Left renal cortex interstitium (tissue), 4 donors: ENCODE results near the gene ALDH18A1. TPM values are rescaled to one million over a fixed set of nuclear protein-coding genes. Genes with fewer than 3 reads are reported as not detected.
A peak's percentile ranks its signal among the peaks of the same experiment; 100 is the strongest.
"Not testable (repeated sequence)": the region's sequence is repeated elsewhere in the genome, so short reads cannot be mapped to it uniquely, and the experiment has no call there.

ENCODE experiments used
- DNase-seq, 4 donors: peaks; one replicate each; pipeline ENCODE4 v3.0.0-alpha.2; 2013; ENCODE audit warnings: low read depth in 4 of 4, low spot score in 2 of 4, missing footprints in 1 of 4
- polyA plus RNA-seq, 4 donors: library from polyadenylated mRNA; unstranded; fragments of 120-200 nt; gene quantifications; one replicate each; pipeline ENCODE4 v1.2.1, GENCODE V29; 2013; ENCODE audit not compliant: insufficient read length in 4 of 4

The ALDH18A1 gene
- polyA plus RNA-seq: 10 to 100 TPM; 71.9 to 78.1 (median 77.2) TPM

- DNase-seq: peak; percentile 84 to 91 (median 87)
These were observed at the start of gene ALDH18A1 for GRCh38 chr10:95656291-95657164. ALDH18A1 (minus strand) TSS chr10:95656711; CDS start chr10:95653377, 3,334 bp downstream.

- no peak for DNase-seq
These were observed 41.9 kb upstream of the ALDH18A1 start for GRCh38 chr10:95698415-95698814.

GRCh38 chr10:95697429-95697828, 40.9 kb upstream of the ALDH18A1 start:
- no peak for DNase-seq

DNA sequence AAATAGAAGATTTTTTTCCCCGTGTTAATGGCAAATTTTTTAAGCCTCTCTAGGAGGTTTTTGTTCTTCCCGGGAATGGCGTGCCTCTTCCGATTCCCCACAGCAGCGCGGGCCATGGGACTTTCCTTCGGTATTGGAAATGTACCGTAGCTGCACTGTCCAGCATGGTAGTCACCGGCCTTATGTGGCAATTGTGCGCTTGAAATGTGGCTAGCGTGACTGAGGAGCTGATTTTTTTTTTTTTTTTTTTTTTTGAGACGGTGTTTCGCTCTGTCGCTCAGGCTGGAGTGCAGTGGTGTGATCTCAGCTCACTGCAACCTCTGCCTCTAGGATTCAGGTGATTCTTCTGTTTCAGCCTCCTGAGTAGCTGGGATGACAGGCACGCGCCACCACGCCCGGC, 38.2 kb upstream of the ALDH18A1 start:
- DNase-seq: no peak

- DNase-seq: peak; percentile 93 to 99 (median 98)
These were observed 37.4 kb upstream of the ALDH18A1 start, which contains the start of gene TCTN3 for GRCh38 chr10:95693668-95694534. TCTN3 (minus strand) TSS chr10:95693927; CDS start chr10:95693899, 28 bp downstream.

- peak; percentile 3 to 13 (median 6) for DNase-seq
These were observed 36.7 kb upstream of the ALDH18A1 start for GRCh38 chr10:95693071-95693667.

GRCh38 chr10:95691281-95691680, 34.8 kb upstream of the ALDH18A1 start:
- no peak for DNase-seq

- no peak for DNase-seq
These were observed 32.1 kb upstream of the ALDH18A1 start for GRCh38 chr10:95688648-95689047.

- no peak for DNase-seq
These were observed 27.5 kb upstream of the ALDH18A1 start for GRCh38 chr10:95683966-95684365.

DNA sequence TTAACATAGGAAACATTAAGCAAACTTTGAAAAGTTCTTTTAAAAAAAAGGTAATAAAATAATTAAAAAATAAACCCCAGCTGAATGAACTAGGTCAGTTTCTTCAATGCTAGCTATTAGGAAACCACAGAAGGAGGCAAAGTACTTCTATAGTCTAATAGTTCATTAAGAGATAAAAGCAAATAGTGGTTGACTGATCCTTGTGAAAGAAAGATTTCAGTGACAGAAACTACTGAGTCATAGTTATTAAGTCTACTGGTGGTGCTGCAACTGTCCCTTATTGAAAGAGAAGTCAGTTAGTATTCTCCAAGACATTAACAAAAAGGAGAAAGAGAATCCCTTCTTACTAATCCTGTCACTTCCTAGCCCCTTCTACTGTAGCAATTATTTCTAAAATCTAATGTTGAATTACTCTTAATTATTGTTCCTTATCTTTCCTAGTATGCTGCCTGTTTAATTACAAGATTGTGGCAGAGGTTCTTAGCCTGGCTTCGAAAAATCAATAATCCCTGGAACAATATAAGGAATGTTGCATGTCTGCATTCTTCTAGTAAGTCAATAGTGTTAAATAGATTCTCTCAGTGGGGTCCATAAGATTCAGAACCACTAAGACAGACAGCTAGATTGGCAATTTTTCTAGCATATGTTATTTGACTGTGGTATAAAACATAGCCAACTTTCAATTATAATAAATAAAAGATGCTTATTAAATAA, 19.0 kb upstream of the ALDH18A1 start:
- no peak for DNase-seq

GRCh38 chr10:95674643-95675042, 18.1 kb upstream of the ALDH18A1 start:
- DNase-seq: no peak

- not testable (repeated sequence) for DNase-seq
These were observed 16.1 kb upstream of the ALDH18A1 start for GRCh38 chr10:95672641-95673040.

DNA sequence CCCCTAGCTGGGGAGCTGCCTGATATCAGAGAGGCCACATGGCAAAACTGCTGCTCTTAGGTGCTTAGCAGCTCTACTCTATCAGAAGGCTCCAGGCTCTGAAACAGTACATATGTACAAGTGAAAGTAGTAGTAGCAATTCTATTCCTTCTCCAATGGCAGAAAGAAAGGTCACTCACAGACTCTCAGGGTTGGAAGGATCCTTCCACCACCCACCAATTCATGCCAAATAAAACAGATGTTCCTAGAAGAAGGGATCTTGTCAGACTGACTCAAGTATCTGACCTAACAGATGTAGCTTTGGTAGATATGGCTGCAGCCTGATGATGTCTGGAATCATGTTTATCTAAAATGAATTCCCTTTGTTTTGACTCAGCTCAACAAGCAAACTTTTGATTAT, 8.0 kb upstream of the ALDH18A1 start:
- no peak for DNase-seq

- no peak for DNase-seq
These were observed 7.0 kb upstream of the ALDH18A1 start for GRCh38 chr10:95663496-95663895.

GRCh38 chr10:95661818-95662217, 5.3 kb upstream of the ALDH18A1 start:
- no peak for DNase-seq

GRCh38 chr10:95660283-95660682, 3.8 kb upstream of the ALDH18A1 start:
- DNase-seq: peak in 1 of 4 donors; percentile 9

- no peak for DNase-seq
These were observed 739 bp upstream of the ALDH18A1 start for GRCh38 chr10:95657250-95657649.

GRCh38 chr10:95655571-95656290, 780 bp downstream of the ALDH18A1 start:
- peak; percentile 2 to 23 (median 10) for DNase-seq

- DNase-seq: no peak
These were observed 2.6 kb downstream of the ALDH18A1 start for GRCh38 chr10:95653895-95654294.
